Activated CD8-positive, alpha-beta T cell treated with anti-CD3 and anti-CD28 coated beads, Interleukin-2, amount 10 ng/mL, durations not matched to agents 7 days and 5 days (primary cell): ENCODE results near the gene NR6A1. TPM values are rescaled to one million over a fixed set of nuclear protein-coding genes. Genes with fewer than 3 reads are reported as not detected.

Experiments used
- ATAC-seq: fragments of 150-1000 bp; cut with Tn5 transposase; one replicate; pipeline ENCODE4 v1.10.0; 2021; ENCODE audit warnings: moderate library complexity
- CTCF ChIA-PET: fragments of 350-600 bp; sonication (Branson Sonifier 250); formaldehyde crosslinking; loops from one replicate; lab custom pipeline; 2021; ENCODE audit warnings: antibody characterized with exemption; lab: Charles Lee
- POLR2A ChIA-PET: fragments of 350-600 bp; sonication (Branson Sonifier 250); formaldehyde crosslinking; loops from one replicate; lab custom pipeline; 2021; ENCODE audit warnings: antibody characterized with exemption; lab: Charles Lee
- DNase-seq: peaks from one replicate; pipeline ENCODE4 v3.0.0-alpha.2; 2020
- H3K27ac Mint-ChIP-seq: one replicate; pipeline ENCODE4 v1.8.0; 2021; ENCODE audit warnings: mild to moderate bottlenecking, mixed read lengths
- H3K27me3 Mint-ChIP-seq: one replicate; pipeline ENCODE4 v1.8.0; 2021; ENCODE audit warnings: low read depth, mixed read lengths
- H3K36me3 Mint-ChIP-seq: one replicate; pipeline ENCODE4 v1.8.0; 2021; ENCODE audit warnings: low read depth, mixed read lengths
- H3K4me1 Mint-ChIP-seq: one replicate; pipeline ENCODE4 v1.8.0; 2021; ENCODE audit warnings: low read depth, mixed read lengths
- H3K4me3 Mint-ChIP-seq: one replicate; pipeline ENCODE4 v1.8.0; 2021; ENCODE audit warnings: mild to moderate bottlenecking, mixed read lengths
- H3K9me3 Mint-ChIP-seq: one replicate; pipeline ENCODE4 v1.8.0; 2022; ENCODE audit warnings: mixed read lengths; ENCODE audit not compliant: insufficient read depth
- total RNA-seq, 2 experiments: library from RNA; stranded (reverse); gene quantifications; one replicate each; pipeline ENCODE4 v1.2.3, GENCODE V29; 2021

NR6A1 gene
- total RNA-seq, 2 experiments from 2014 or later = 0.18 to 0.26 TPM

- no peaks in the 10 kb centered on the region for H3K9me3 Mint-ChIP-seq
- no peaks in the 10 kb centered on the region for H3K36me3 Mint-ChIP-seq
- H3K4me1 Mint-ChIP-seq = no peaks in the 10 kb centered on the region
- ATAC-seq = no peak
- no peak overlapping the region for H3K4me3 Mint-ChIP-seq
- H3K27ac Mint-ChIP-seq = no peak overlapping the region
- peaks cover 28% of the 10 kb centered on the region for H3K27me3 Mint-ChIP-seq
- POLR2A ChIA-PET = no interaction called here
- DNase-seq = no peak
- CTCF ChIA-PET = interaction anchor here (1.3 to 2.2 kb wide), 3 partner anchors 21 to 117 kb away, joined by 3 to 12 read pairs (median 11); no protein-coding TSS in a partner anchor
These were observed 174.8 kb downstream of the NR6A1 start for GRCh38 chr9:124596172-124596839.

- Mint-ChIP-seq H3K27ac (no peak overlapping the region), H3K36me3 (no peaks in the 10 kb centered on the region), H3K9me3 (no peaks in the 10 kb centered on the region), H3K4me3 (no peak overlapping the region), H3K27me3 (peaks cover 33% of the 10 kb centered on the region), H3K4me1 (no peaks in the 10 kb centered on the region)
- ATAC-seq (no peak), DNase-seq (no peak)
- CTCF ChIA-PET = interaction anchor here (0.6 to 2.2 kb wide), 3 partner anchors 22 to 44 kb away, joined by 3 to 12 read pairs (median 11); no protein-coding TSS in a partner anchor
- POLR2A ChIA-PET = no interaction called here
These were observed 175.4 kb downstream of the NR6A1 start for GRCh38 chr9:124595743-124596142.

- Mint-ChIP-seq H3K27me3 (peaks cover 31% of the 10 kb centered on the region), H3K4me3 (no peak overlapping the region), H3K9me3 (no peaks in the 10 kb centered on the region), H3K27ac (no peak overlapping the region), H3K36me3 (no peaks in the 10 kb centered on the region), H3K4me1 (no peaks in the 10 kb centered on the region)
- DNase-seq = no peak
- CTCF ChIA-PET = interaction anchor here (1.5 to 1.6 kb wide), 2 partner anchors 23 to 117 kb away, joined by 4 to 5 read pairs; no protein-coding TSS in a partner anchor
- POLR2A ChIA-PET = no interaction called here
- no peak for ATAC-seq
These were observed 176.4 kb downstream of the NR6A1 start for GRCh38 chr9:124594673-124595072.

GRCh38 chr9:124594225-124594624 is 176.9 kb downstream of the NR6A1 start:
- no peak for DNase-seq
- ChIA-PET POLR2A (no interaction called here), CTCF (interaction anchor here (0.7 to 1.6 kb wide), 3 partner anchors 21 to 117 kb away, joined by 3 to 5 read pairs (median 4); no protein-coding TSS in a partner anchor)
- Mint-ChIP-seq H3K27ac (no peak overlapping the region), H3K36me3 (no peaks in the 10 kb centered on the region), H3K27me3 (peaks cover 31% of the 10 kb centered on the region), H3K4me1 (no peaks in the 10 kb centered on the region), H3K9me3 (no peaks in the 10 kb centered on the region), H3K4me3 (no peak overlapping the region)
- no peak for ATAC-seq

GRCh38 chr9:124593651-124594058 is 177.5 kb downstream of the NR6A1 start:
- H3K4me1 Mint-ChIP-seq = no peaks in the 10 kb centered on the region
- H3K36me3 Mint-ChIP-seq = no peaks in the 10 kb centered on the region
- H3K27me3 Mint-ChIP-seq = peaks cover 29% of the 10 kb centered on the region
- ChIA-PET CTCF (interaction anchor here (0.7 to 1.6 kb wide), 4 partner anchors 22 to 118 kb away, joined by 3 to 5 read pairs (median 4); no protein-coding TSS in a partner anchor), POLR2A (no interaction called here)
- DNase-seq (no peak), ATAC-seq (no peak)
- H3K4me3 Mint-ChIP-seq = no peak overlapping the region
- no peaks in the 10 kb centered on the region for H3K9me3 Mint-ChIP-seq
- no peak overlapping the region for H3K27ac Mint-ChIP-seq

GRCh38 chr9:124593200-124593599 is 177.9 kb downstream of the NR6A1 start:
- H3K9me3 Mint-ChIP-seq = no peaks in the 10 kb centered on the region
- ATAC-seq (no peak), DNase-seq (no peak)
- H3K4me1 Mint-ChIP-seq = no peaks in the 10 kb centered on the region
- no peak overlapping the region for H3K4me3 Mint-ChIP-seq
- no peak overlapping the region for H3K27ac Mint-ChIP-seq
- no peaks in the 10 kb centered on the region for H3K36me3 Mint-ChIP-seq
- ChIA-PET POLR2A (no interaction called here), CTCF (interaction anchor here (1.3 kb wide), 1 partner anchor 42 kb away, joined by 4 read pairs; no protein-coding TSS in a partner anchor)
- peaks cover 28% of the 10 kb centered on the region for H3K27me3 Mint-ChIP-seq

GRCh38 chr9:124590889-124591641 is 180.0 kb downstream of the NR6A1 start:
- DNase-seq = no peak

GRCh38 chr9:124584631-124585030 is 186.5 kb downstream of the NR6A1 start:
- Mint-ChIP-seq H3K27ac (no peak overlapping the region), H3K4me1 (no peaks in the 10 kb centered on the region), H3K27me3 (peaks cover 4% of the 10 kb centered on the region), H3K36me3 (no peaks in the 10 kb centered on the region), H3K4me3 (no peak overlapping the region), H3K9me3 (no peaks in the 10 kb centered on the region)
- DNase-seq (no peak), ATAC-seq (no peak)
- ChIA-PET CTCF (interaction anchor here (1.2 kb wide), 1 partner anchor 823 kb away, joined by 3 read pairs; no protein-coding TSS in a partner anchor), POLR2A (no interaction called here)

More at GRCh38 chr9:124590889-124591641, 180.0 kb downstream of the NR6A1 start:
- Mint-ChIP-seq H3K4me3 (no peak overlapping the region), H3K36me3 (no peaks in the 10 kb centered on the region), H3K9me3 (no peaks in the 10 kb centered on the region), H3K27ac (no peak overlapping the region), H3K27me3 (peaks cover 21% of the 10 kb centered on the region), H3K4me1 (no peaks in the 10 kb centered on the region)
- CTCF ChIA-PET = interaction anchor here (0.7 to 1.2 kb wide), 2 partner anchors 8 to 26 kb away, joined by 3 to 4 read pairs; no protein-coding TSS in a partner anchor
- POLR2A ChIA-PET = no interaction called here
- ATAC-seq = no peak

- Mint-ChIP-seq H3K4me1 (no peaks in the 10 kb centered on the region), H3K27me3 (peaks cover 7% of the 10 kb centered on the region), H3K27ac (no peak overlapping the region), H3K9me3 (no peaks in the 10 kb centered on the region), H3K4me3 (no peak overlapping the region), H3K36me3 (no peaks in the 10 kb centered on the region)
- DNase-seq (no peak), ATAC-seq (no peak)
- ChIA-PET CTCF (no interaction called here), POLR2A (no interaction called here)
These were observed 188.0 kb downstream of the NR6A1 start for GRCh38 chr9:124583134-124583533.

GRCh38 chr9:124580186-124580585 is 190.9 kb downstream of the NR6A1 start:
- ChIA-PET POLR2A (no interaction called here), CTCF (no interaction called here)
- peaks cover 8% of the 10 kb centered on the region for H3K27me3 Mint-ChIP-seq
- H3K9me3 Mint-ChIP-seq = no peaks in the 10 kb centered on the region
- ATAC-seq = no peak
- DNase-seq = no peak
- H3K4me1 Mint-ChIP-seq = no peaks in the 10 kb centered on the region
- H3K27ac Mint-ChIP-seq = no peak overlapping the region
- H3K4me3 Mint-ChIP-seq = no peak overlapping the region
- no peaks in the 10 kb centered on the region for H3K36me3 Mint-ChIP-seq

GRCh38 chr9:124576751-124577150 is 194.4 kb downstream of the NR6A1 start:
- Mint-ChIP-seq H3K9me3 (no peaks in the 10 kb centered on the region), H3K36me3 (no peaks in the 10 kb centered on the region), H3K27me3 (peaks cover 19% of the 10 kb centered on the region), H3K27ac (no peak overlapping the region), H3K4me1 (no peaks in the 10 kb centered on the region), H3K4me3 (no peak overlapping the region)
- no peak for DNase-seq
- no peak for ATAC-seq
- POLR2A ChIA-PET = no interaction called here
- CTCF ChIA-PET = no interaction called here
